ENCODE measurements around the gene GFER.

GRCh38 chr16:2009791-2010510 lies 26.0 kb downstream of the GFER start, which contains the start of gene ZNF598:
- peak; percentile 94 for TF ChIP-seq POLR2A (IDR thresholded peaks at IDR 0.05; ENCODE audit: low read length)
- TF ChIP-seq GATA1 (IDR thresholded peaks at IDR 0.05; ENCODE audit: low read depth, low read length) = no peak
